NB4 (cell line): Measurements from ENCODE around the gene WSCD1.

Source experiments
- DNase-seq: peaks from one replicate; pipeline ENCODE4 v3.0.0; 2010; ENCODE audit warnings: low read depth
- H3K4me3 ChIP-seq: one replicate; pipeline ENCODE4 v1.5.1; 2011; ENCODE audit warnings: mild to moderate bottlenecking, low read depth, low read length, moderate library complexity
- MYC ChIP-seq: IDR thresholded peaks from 2 replicates; pipeline ENCODE4 v1.6.1; 2011; ENCODE audit warnings: low read depth, low read length
- POLR2A ChIP-seq: IDR thresholded peaks from 2 replicates; pipeline ENCODE4 v1.6.1; 2011; ENCODE audit warnings: mild to moderate bottlenecking; ENCODE audit not compliant: insufficient read length; ENCODE audit errors: extremely low read depth
- TF ChIP-seq, protein P1 (sequence below): IDR thresholded peaks from 2 replicates; pipeline ENCODE4 v1.6.1; 2011; ENCODE audit warnings: low read depth, low read length
- TF ChIP-seq, protein P2 (sequence below): IDR thresholded peaks from one replicate; pipeline ENCODE4 v1.5.1; 2012; ENCODE audit warnings: low read depth, low read length

Gene WSCD1

DNA sequence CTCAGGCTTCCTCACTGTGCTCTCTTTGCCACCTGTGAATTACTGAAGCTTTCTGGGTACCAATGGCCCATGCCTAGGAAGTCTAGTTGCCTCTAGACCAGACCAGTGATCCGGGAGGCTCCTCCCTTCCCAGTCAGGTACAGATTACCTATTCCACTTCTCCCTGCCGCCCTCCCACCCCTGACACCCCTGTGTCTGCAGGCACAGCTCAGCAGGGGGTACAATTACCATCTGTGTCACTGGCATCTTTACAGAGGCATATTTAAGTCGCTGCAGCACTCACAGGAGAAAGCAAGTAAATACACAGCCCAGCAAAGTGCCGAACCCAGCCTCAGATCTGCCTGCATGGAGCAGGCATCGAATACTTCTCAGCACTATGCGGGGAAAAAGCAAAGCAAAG lies 5.3 kb upstream of the WSCD1 start:
- no peak overlapping the region for H3K4me3 ChIP-seq
- DNase-seq: no peak
- no peak for TF ChIP-seq POLR2A
- TF ChIP-seq, protein P1, sequence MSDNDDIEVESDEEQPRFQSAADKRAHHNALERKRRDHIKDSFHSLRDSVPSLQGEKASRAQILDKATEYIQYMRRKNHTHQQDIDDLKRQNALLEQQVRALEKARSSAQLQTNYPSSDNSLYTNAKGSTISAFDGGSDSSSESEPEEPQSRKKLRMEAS: no peak
- TF ChIP-seq, protein P2, sequence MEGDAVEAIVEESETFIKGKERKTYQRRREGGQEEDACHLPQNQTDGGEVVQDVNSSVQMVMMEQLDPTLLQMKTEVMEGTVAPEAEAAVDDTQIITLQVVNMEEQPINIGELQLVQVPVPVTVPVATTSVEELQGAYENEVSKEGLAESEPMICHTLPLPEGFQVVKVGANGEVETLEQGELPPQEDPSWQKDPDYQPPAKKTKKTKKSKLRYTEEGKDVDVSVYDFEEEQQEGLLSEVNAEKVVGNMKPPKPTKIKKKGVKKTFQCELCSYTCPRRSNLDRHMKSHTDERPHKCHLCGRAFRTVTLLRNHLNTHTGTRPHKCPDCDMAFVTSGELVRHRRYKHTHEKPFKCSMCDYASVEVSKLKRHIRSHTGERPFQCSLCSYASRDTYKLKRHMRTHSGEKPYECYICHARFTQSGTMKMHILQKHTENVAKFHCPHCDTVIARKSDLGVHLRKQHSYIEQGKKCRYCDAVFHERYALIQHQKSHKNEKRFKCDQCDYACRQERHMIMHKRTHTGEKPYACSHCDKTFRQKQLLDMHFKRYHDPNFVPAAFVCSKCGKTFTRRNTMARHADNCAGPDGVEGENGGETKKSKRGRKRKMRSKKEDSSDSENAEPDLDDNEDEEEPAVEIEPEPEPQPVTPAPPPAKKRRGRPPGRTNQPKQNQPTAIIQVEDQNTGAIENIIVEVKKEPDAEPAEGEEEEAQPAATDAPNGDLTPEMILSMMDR: no peak

DNA sequence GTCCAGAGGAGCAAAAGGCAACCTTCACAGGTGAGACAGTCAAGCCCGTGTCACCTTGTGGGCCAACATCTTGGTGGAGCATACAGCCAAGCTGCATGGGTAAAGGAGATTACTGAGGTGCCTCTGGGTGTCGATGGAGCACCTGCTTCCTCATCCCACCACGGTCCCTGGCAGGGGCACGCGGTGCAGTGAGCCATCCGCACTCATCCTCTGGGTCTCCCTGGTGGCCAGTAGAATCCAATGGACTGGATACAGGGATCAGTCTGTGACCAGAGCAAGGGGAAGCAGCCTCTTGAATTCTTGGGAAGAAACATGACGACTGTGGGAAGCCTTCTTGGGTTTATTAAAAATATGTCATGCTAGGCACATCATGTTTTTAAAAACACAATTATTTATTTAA lies 4.8 kb upstream of the WSCD1 start:
- H3K4me3 ChIP-seq: no peak overlapping the region
- no peak for DNase-seq
- TF ChIP-seq, protein P1: no peak
- no peak for TF ChIP-seq POLR2A
- TF ChIP-seq, protein P2: no peak
- no peak for TF ChIP-seq MYC

DNA sequence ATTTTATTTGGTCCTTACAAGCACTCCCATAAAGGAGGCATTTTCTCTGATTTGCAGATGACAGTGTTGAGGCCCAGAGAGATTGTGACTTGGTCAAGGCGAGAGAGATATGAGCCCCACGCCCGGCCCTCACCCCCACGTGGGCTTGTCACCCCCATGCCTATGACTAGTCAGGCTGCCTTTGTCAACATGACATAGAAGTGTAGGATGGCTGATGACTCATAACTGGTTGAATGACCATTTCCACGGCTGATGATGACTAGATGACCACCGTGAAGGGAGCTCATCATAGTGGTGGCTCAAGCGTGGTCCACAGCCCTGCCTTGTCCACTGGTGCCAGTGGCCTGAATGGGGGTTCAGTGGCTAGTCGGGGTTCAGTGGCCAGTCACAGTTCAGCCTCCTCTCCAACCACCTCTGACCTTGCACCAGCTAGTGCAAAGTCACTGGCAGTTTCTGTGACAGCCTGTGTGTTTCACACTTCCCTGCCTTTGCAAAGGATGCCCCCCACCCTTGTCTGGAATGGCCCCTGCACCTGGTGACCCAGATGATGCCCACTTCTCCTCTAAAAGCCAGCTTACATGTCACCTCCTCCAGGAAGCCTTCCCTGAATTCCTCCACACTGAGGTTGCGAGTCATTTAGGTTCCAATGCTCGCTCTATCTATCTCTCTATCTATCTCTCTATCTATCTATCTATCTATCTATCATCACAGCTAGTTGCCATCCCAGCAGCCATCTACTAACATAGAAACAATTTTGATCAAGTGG lies 3.8 kb upstream of the WSCD1 start:
- H3K4me3 ChIP-seq: no peak overlapping the region
- no peak for DNase-seq
- TF ChIP-seq, protein P1: no peak
- TF ChIP-seq POLR2A (no peak), MYC (no peak)
- TF ChIP-seq, protein P2: no peak

DNA sequence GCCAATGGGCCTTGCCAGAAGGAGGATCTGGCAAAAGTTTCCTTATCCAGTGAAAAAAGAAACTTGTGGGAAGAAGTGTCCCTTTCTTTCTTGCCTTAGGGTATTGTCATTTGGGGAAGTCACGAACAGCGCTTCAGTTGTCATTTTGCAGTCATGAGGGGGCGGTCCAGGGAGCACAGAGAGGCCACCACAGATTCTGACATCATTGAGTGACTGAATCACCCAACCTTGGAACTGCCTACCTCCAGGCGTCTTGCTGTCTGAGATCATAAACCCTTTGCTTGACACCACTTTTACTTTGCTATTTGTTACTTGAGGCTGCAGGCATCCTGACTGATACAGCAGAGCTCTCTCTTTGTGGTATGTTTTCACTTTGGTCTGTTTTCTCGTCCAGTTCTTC lies 3.1 kb upstream of the WSCD1 start:
- H3K4me3 ChIP-seq: no peak overlapping the region
- TF ChIP-seq, protein P1: no peak
- TF ChIP-seq, protein P2: no peak
- TF ChIP-seq POLR2A: no peak
- no peak for TF ChIP-seq MYC
- peak; percentile 11 for DNase-seq

DNA sequence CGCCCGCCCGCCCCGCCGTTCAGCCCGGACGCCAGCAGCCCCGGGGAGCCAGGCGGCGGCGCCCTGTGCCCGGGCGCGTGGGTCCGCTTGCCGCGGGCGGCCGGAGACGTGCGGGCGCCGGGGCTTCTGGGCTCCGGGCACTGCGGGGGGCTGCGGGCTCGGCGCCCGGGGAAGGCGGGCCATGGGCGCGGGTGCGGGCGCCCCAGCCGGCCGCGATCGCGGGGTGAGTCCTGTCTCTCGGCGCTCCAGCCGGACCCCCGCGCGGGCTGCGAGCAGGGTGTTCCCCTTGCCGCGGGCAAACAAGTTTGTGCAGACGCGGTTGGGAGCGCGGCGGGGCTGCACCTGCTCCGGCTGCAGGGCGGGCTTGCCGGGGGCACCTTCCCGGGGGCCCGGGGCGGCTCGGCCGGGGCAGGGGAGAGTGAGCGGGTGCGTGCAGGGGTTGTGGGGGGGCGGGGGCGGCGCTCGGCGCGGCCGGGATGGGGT lies 292 bp downstream of the WSCD1 start:
- no peak overlapping the region for H3K4me3 ChIP-seq
- TF ChIP-seq, protein P1: no peak
- TF ChIP-seq POLR2A (no peak), MYC (no peak)
- TF ChIP-seq, protein P2: no peak

More for the DNA sequence above, 292 bp downstream of the WSCD1 start:
- DNase-seq: no peak
